ENCODE measurements around the gene LRPPRC.

LRPPRC gene

DNA sequence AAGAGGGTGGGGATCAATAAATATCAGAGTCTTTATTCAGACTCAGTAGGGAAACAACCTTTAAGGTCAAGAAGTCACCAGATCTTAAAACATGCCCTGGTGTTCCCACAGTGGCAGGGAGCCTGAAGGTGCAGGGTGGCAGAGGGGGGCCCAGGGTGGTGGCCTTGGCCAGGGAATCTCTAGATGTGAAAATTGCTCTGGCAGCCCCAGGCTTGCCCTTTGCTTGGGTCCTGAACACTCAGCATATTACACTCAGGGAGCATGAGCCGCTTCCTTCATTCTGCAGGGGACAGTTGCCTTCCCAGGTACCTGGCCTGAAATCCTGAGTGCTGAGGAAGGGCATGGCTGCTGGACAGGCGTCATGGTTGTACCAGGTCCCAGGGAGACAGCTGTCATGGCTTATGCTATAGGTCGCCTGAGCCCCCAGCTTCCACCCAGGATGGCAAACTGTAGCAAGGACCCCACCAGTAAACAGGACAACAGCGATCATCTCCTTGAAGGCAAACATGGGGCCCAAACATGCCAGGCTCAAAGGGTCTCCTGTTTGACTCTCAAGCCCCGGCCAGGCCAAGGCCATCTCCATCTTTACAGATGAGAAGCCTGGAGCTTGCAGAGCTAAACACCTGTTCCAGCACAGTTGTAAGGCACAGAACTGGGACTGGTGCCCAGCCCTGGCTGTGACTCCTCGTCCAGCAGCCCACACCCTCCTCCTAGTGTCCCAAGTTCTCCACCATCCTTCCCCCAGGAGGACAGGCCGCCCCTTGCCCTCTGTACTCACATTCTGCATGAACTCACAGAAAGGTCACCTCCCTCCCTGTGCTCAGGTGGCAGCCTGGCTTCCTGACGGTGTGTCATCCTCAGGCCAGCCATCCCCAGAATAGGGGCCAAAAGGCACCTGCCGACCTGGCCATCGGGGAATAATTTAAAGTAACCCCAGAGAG, 142.4 kb downstream of the LRPPRC start:
- DNase-seq, result no peak

DNA sequence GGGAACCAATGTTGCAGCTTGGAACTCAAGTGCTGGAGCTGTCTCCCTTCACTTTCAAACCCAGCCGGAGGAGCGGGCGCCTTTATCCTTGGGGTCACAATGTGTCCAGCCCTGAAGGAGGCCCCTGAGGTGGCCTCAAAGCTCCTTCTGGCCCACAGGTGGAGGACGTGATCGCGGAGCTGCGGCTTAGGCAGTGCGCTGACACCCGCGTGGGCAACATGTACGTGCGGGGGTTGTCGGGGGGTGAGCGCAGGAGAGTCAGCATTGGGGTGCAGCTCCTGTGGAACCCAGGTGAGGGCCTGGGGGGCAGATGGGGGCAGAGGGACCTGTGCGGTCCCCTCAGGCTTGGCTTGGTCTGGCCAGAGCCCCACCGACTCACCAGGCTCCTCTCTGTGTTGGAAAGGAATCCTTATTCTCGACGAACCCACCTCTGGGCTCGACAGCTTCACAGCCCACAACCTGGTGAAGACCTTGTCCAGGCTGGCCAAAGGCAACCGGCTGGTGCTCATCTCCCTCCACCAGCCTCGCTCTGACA, 143.5 kb downstream of the LRPPRC start:
- no peak for DNase-seq

DNA sequence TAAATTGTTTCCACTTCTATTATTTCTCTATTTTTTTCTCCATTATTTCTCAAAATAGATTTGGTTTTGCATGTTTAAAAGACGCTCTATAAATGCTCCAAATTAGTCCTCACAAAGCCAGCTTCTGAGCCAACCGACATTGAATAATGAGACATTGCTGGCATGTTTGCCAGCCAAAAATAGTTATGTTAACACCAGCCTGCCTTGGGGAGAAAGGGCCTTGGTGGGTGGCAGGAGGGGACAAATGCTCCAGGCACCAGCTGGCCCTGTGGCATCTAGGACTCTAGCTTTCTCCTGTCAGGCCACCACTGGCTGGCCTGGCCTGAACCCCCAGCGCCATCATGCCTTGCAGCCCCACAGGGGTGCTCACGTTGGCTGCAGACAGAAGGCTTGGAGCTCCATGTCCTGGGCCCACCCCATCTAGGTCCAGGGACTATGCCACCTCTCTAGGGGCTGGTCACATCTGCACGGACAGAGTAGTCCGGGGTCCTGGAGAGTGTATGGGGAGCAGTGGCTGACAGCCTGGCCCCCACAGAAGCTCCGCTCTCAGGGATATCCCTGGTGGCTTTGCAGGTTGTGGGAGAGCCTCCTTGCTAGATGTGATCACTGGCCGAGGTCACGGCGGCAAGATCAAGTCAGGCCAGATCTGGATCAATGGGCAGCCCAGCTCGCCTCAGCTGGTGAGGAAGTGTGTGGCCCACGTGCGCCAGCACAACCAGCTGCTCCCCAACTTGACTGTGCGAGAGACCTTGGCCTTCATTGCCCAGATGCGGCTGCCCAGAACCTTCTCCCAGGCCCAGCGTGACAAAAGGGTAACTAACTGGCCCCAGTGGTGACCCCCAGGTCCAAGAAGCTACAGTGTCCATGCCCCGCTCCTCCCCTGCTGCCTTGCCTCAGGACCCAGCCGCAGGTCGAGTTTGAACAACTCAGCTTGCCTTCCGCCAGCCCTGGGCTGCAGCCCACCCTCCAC, 144.5 kb downstream of the LRPPRC start:
- DNase-seq, result no peak

DNA sequence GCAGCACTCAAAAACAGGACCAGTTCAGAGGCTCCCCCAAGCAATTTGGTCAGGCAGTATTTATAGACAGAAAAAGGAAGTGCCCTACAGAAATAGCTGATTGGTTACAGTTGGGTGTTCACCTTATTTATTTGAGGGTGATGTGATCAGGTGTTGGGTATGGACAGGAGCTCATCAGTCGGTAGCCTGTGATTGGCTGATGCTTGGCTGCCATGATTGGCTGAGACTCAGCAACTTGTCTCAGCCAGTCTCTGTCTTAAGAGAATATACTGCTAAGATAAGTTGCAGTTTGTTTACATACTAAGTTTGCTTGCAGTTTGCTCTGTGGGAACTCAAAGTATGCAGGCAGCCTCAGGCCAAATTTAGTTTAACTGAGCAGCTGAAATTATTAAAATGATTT, 147.6 kb downstream of the LRPPRC start:
- DNase-seq, result no peak

DNA sequence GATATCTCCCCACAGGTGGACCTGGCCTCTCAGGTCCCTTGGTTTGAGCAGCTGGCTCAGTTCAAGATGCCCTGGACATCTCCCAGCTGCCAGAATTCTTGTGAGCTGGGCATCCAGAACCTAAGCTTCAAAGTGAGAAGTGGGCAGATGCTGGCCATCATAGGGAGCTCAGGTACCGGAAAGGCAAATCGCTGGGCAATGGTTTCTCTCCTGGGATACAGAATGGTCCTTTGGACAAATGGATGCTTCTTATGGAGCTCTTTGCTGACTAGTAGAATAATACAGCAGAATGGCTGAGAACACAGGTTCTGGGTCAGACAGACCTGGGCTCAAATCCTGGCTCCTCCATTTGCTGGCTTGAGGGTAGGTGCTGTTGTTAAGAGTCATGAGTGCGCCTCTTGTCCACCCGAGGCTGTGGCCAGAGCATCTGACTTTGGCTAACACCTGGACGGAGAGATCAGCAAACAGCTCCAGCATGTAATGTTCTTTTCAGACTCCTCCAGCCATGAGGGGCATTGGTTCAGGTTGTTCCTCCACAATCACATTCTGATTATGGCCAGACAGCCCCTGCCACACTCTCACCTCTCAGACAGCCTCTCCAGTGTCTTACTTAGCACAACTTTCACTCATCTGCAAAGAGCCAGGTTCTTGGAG, 149.5 kb downstream of the LRPPRC start:
- no peak for DNase-seq

DNA sequence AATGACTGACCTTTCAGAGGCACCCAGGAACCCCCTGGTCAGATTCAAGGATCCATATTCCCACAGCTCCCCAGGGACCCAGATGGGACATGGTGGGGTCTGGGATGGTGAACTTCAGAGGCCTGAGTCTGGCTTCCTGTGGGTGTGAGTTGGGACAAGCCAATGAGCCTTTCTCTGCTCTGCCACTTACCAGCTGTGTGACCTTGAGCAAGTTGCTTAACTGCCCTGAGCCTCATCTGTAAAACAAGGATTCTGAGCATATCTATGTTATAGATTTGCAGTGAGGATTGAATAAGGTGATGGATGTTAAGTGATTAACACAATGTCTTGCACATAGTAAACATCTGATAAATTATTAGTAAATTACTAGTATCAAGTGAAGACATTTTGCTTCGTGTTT, 150.6 kb downstream of the LRPPRC start:
- DNase-seq, result no peak

DNA sequence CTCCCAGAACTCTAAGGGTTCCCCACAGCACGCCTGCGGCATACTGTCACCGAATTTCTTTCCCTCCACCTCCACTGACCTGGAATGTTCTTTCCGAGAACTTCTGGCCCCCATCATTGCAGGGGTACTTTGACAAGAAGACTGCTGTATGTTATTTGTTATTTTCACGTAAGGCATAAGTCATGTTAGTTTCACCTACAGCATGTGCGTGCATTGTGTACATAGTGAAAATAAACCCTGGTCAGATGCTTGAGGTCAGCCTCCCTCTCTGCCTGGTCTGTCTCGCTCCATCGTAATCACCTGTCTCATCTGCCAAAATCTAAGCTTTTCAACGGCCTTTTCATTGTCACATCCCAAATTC, 152.9 kb downstream of the LRPPRC start:
- DNase-seq, result no peak

DNA sequence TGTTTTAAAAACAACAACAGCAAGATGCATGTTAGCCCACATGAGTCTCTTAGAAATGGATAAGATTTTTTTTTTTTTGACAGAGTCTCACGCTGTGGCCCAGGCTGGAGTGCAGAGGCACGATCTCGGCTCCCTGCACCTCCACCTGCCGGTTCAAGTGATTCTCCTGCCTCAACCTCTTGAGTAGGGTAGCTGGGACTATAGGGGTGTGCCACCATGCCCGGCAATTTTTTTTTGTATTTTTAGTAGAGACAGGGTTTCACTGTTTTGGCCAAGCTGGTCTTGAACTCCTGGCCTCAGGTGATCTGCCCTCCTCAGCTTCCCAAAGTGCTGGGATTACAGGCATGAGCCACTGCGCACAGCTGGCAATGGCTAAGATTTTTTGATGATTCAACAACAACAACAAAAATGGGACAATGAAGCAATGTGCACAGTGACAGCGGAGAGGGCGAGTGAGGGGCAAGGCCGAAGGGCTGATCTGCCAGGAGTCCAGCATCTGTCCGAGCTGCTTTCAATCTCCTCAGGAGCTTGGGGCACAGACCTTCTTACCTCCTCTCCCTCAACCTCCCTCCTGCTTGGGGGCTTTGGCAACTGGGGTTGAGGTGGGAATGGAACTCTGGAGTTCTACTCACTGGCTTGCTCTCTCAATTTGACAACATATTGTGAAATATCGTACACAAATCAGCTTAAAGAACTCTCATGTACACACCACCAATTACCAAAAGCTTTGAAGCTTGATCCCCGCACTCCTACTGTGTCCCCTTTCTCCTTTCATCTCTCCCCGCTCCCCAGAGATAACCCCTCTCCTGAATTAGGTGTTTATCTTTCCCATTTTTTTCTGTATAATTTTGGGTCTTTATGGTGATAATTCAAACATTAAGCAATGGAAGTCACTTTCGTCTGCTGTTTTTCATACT, 153.6 kb downstream of the LRPPRC start:
- DNase-seq, result no peak

DNA sequence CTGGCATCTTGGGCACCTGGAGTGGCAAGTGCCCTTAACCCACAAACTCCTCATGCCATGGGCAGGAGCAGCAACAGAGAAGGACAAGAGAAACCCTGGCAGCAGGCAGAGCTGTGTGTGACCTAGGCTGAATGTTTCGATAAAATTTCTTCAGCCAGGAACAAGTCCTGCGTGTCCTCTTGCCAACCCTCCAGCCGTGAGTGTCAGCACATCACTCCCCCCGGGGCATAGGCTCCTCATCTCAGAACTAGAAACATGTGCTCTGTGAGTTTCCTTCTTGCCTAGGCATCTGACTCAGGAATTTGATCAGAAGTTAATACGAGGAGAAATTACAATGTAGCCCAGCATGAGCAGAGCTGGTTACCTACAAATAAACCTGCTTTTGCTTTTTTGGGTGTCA, 154.8 kb downstream of the LRPPRC start:
- DNase-seq, result no peak

DNA sequence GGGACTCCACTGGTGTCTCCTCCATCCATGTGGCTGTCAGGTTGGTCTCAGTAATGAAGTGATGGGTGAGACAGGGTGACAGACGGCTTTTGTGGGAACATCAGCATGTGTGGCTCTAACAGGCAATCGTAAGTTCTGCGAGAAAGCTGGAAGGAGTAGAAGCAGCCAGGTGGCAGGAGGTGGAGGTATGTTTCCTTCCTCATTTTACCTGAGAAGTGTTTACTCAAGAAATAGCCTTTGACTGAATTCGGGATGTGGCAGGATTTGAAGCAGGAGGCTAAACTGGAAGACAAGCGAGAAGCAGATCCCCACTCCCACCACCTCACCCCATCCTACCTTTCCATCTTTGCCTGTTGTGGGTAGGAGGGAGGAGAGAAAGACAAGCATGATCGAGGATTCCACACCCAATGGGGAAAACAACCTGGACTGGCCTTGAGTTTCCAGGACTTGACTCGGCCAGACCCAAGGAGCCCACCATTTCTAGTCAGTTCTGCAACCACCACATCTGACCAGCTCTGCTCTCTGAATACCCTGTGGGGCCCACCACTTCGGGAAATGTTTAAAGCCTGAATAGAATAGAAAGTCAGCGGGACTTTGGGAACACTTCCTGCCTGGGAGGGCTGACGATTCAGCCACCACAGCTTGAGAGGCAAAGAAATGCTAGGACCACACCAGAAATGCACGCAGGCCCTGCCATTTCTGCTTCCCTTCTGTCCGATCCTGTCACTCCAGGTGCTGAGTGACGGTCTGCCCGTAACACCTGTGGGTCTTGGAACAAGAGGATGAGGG, 155.8 kb downstream of the LRPPRC start:
- DNase-seq, result no peak

DNA sequence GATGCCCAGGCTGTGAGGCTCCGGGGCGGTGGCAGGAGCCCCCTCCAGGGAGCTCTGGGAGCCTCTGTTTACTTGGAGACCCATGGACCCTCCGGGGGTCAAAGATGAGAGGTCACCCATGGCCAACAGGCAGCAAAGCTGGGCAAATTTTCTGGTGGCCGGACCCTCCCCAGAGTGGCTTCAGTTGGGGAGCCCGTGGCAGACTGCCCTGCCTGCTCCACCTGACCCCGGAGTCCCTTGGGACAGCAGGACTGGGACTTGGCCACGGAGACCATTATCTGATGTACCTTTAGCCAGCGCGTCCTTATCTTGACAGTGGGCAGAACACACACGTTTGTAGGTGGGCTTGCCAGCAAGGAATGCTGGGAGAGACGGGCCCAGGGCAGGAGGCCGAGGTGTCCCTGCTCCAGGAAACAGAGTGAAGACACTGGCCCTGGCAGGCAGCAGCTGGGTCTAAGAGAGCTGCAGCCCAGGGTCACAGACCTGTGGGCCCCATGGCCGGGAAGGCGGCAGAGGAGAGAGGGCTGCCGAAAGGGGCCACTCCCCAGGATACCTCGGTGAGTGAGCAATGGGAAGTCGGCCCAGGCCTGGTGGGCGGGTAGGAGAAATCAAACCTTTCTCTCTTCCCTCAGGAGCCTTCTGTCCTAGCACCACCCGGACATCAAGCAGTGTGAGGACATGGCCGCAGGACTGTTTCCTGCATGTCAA, 157.1 kb downstream of the LRPPRC start, which contains the start of the genes ABCG5 and ABCG8:
TSS of gene ABCG5 (minus strand) at position 280 of the 708 bp plus-strand sequence. CDS start at position 120, 160 bp downstream.
TSS of gene ABCG8 (plus strand) at position 412 of the 708 bp plus-strand sequence. CDS start at position 495, 83 bp downstream.
- no peak for DNase-seq

DNA sequence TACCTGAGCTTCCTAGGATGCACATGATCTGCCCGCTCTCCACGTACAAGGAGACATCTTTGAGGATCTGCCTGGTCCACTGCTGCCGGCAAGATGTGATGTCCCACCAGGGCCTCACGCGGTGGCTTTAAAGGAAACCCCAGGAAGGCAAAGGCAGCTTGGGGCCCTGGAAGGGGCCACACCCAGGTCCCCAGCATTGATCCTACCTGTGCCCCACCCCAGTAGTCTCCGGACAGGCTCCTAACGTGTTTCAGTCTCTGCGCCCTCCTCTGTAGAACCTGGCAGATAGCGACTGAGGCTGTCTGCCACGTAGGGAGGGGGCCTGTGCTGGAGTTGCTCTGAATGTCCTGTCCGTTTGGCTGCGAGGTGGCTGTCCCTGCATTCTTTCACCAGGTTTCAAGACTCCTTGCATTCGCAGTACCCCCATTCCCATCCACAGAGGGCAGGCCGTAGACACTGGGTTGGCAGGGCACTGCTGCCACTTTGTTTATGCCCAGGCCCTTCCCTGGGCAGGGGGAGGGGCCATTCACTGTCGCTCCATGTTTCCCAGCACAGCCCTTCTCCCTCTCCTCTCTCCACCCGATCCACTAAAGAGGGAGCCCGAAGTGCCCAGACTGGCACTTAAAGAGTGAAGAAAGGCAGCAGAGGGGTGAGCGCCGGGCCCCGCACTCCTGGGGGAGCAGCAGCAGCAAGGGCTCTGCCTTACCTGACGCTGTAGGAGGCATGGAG, 157.8 kb downstream of the LRPPRC start:
- DNase-seq, result no peak

DNA sequence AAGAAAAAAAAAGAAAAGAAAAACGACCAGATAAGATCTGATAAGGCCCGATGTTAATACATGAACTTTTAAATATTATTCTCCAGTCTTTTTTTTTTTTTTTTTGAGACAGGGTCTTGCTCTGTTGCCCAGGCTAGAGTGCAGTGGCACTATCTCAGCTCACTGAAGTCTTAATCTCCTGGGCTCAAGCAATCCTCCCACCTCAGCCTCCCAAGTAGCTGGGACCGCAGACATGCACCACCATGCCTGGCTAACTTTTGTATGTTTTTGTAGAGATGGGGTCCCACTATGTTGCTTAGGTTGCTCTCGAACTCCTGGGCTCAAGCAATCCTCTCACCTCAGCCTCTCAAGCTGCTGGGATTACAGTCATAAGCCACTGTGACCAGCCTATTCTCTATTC, 158.8 kb downstream of the LRPPRC start:
- DNase-seq, result no peak

All from islet precursor cell (in vitro differentiated cells).